ENCODE data around the gene CHAF1A.
A peak's percentile ranks its signal among the peaks of the same experiment; 100 is the strongest.

The CHAF1A gene

DNA sequence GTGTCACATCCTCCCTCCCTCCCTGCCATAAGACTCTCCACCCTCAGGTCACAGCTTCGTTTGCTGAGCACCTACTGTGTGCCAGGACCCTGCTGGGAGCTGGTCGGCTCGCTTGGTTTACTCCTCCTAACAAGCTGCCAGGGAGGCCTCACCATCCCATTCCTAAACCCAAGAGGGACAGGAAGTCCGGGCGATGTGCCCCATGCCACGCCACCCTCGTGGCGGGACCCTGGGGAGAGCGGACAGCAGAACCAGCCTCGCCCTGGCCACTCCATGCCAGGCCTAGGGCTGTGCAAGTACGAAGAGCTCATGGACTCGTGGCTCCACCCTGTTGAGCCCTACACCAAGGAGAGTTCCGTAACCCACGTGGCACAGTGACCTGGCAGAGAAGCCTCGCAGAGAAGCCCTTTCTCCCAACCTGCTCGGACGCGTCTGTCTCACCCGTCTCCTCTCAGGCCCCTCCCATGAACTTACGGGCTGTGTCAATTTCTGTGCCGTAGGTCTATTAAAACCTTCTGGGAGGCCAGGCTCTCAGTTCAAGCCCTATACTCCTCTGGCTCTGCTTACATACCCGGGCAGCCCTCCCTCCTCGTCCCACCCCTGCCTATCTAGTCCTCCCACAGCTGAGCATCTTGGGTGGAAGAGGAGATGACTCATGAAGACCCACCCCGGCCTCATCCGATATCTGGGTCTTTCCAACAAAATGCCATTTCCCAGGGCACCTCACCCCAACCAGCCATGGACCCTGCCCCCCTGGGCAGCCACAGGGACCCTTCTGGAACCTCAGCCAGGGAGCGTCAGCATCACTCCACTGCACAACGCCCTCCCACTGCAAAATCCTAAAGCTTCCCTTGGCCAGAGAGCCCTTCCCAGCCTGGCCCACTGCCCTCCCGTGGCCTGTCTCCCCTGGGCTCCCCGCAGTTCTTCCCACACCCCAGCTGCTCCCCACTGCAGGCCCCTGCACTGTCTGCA, 52.6 kb downstream of the CHAF1A start (continued):
- TF ChIP-seq, protein P1, sequence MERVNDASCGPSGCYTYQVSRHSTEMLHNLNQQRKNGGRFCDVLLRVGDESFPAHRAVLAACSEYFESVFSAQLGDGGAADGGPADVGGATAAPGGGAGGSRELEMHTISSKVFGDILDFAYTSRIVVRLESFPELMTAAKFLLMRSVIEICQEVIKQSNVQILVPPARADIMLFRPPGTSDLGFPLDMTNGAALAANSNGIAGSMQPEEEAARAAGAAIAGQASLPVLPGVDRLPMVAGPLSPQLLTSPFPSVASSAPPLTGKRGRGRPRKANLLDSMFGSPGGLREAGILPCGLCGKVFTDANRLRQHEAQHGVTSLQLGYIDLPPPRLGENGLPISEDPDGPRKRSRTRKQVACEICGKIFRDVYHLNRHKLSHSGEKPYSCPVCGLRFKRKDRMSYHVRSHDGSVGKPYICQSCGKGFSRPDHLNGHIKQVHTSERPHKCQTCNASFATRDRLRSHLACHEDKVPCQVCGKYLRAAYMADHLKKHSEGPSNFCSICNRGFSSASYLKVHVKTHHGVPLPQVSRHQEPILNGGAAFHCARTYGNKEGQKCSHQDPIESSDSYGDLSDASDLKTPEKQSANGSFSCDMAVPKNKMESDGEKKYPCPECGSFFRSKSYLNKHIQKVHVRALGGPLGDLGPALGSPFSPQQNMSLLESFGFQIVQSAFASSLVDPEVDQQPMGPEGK (tag by site-specific recombination; IDR thresholded peaks at IDR 0.05) = peak; percentile 60
- TF ChIP-seq, protein P2, sequence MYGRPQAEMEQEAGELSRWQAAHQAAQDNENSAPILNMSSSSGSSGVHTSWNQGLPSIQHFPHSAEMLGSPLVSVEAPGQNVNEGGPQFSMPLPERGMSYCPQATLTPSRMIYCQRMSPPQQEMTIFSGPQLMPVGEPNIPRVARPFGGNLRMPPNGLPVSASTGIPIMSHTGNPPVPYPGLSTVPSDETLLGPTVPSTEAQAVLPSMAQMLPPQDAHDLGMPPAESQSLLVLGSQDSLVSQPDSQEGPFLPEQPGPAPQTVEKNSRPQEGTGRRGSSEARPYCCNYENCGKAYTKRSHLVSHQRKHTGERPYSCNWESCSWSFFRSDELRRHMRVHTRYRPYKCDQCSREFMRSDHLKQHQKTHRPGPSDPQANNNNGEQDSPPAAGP (tag by site-specific recombination; IDR thresholded peaks at IDR 0.05) = peak; percentile 65
- TF ChIP-seq SP2 (tag by site-specific recombination; IDR thresholded peaks at IDR 0.05) (peak; percentile 34), GLIS2 (tag by site-specific recombination; IDR thresholded peaks at IDR 0.05) (peak; percentile 59)
- TF ChIP-seq, protein P3, sequence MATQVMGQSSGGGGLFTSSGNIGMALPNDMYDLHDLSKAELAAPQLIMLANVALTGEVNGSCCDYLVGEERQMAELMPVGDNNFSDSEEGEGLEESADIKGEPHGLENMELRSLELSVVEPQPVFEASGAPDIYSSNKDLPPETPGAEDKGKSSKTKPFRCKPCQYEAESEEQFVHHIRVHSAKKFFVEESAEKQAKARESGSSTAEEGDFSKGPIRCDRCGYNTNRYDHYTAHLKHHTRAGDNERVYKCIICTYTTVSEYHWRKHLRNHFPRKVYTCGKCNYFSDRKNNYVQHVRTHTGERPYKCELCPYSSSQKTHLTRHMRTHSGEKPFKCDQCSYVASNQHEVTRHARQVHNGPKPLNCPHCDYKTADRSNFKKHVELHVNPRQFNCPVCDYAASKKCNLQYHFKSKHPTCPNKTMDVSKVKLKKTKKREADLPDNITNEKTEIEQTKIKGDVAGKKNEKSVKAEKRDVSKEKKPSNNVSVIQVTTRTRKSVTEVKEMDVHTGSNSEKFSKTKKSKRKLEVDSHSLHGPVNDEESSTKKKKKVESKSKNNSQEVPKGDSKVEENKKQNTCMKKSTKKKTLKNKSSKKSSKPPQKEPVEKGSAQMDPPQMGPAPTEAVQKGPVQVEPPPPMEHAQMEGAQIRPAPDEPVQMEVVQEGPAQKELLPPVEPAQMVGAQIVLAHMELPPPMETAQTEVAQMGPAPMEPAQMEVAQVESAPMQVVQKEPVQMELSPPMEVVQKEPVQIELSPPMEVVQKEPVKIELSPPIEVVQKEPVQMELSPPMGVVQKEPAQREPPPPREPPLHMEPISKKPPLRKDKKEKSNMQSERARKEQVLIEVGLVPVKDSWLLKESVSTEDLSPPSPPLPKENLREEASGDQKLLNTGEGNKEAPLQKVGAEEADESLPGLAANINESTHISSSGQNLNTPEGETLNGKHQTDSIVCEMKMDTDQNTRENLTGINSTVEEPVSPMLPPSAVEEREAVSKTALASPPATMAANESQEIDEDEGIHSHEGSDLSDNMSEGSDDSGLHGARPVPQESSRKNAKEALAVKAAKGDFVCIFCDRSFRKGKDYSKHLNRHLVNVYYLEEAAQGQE (tag by site-specific recombination; IDR thresholded peaks at IDR 0.05) = no peak

DNA sequence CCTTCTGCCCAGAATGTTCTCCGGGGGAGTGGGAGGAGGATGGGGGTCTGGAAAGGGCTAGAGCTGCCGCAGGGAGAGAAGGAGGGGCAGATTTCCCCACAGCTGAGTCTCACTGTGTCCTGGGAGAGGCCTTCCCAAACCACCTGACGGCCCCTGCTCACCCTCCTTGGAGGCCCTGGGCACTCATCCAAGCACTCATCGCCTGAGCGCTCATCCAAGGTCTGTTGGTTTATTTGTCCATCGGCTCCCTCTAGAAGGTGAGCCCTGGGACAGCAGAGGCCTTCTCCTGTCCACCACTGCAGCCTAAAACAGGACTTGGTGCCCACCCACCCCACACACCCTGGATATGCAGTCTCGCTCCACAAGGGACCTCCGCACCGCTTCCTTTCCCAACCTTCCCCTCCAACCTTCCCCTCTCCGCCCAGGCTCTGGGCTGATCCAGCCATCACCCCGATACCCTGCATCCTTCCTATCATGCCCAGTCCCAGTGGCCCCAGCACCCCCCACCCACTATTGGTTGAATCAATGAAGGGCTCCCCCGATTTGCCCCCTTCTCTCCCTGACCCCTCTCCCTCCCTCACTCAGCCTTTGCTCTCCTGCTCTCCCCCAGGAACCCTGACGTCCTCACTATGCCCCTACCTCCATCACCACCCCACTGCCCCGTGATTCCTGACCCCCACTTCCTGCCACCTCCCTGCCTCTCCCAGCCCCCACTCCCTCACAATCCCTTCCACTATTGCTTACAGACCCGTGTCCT, 53.5 kb downstream of the CHAF1A start:
- ChIA-PET POLR2A (interaction anchor here (0.6 to 4.9 kb wide), 7 partner anchors 9 to 22 kb away, joined by 3 to 23 read pairs (median 4); partner anchors contain the start of gene HDGFL2), CTCF (interaction anchor here (0.5 to 1.5 kb wide), 5 partner anchors 10 to 189 kb away, joined by 3 to 5 read pairs (median 4); no protein-coding TSS in a partner anchor)
- H3K4me3 ChIP-seq (ENCODE audit: low read depth, low read length) = peak overlapping the region; percentile 60; the same call in 1 of the 2 replicates
- H3K27ac ChIP-seq (ENCODE audit: extremely low read depth, low read depth, low read length) = peak overlapping the region; percentile 67
- peaks cover 8 to 40% of the 10 kb centered on the region in 2 experiments; a peak in 2 of 3 replicates for H3K36me3 ChIP-seq (ENCODE audit: control insufficient read depth in 2 of 2, insufficient read depth in 1 of 2, low read length in 2 of 2)
- peaks cover 7% of the 10 kb centered on the region for H3K4me1 ChIP-seq (ENCODE audit: control insufficient read depth, insufficient read depth, low read length)
- H3K9me3 ChIP-seq (ENCODE audit: control insufficient read depth, insufficient read depth, low read depth, low read length) = no peaks in the 10 kb centered on the region
- TF ChIP-seq ZXDB (tag by site-specific recombination; IDR thresholded peaks at IDR 0.05) (peak; percentile 99), ZNF155 (tag by site-specific recombination; IDR thresholded peaks at IDR 0.05) (no peak), ZNF658 (tag by site-specific recombination; IDR thresholded peaks at IDR 0.05) (no peak), ZNF239 (tag by site-specific recombination; IDR thresholded peaks at IDR 0.05) (peak; percentile 42; the same call in 1 of the 2 replicates), SCRT2 (tag by site-specific recombination; IDR thresholded peaks at IDR 0.05) (peak; percentile 69), WT1 (tag by site-specific recombination; IDR thresholded peaks at IDR 0.05) (no peak), GLIS2 (tag by site-specific recombination; IDR thresholded peaks at IDR 0.05) (peak; percentile 10; the same call in 1 of the 2 replicates), BCL11A (tag by site-specific recombination; IDR thresholded peaks at IDR 0.05; ENCODE audit: low read depth) (0 out of 2 replicates have a peak, but pooled peaks have one; percentile 34)
- TF ChIP-seq, protein P3 (tag by site-specific recombination; IDR thresholded peaks at IDR 0.05) = 0 out of 2 replicates have a peak, but pooled peaks have one; percentile 16
- TF ChIP-seq, protein P4, sequence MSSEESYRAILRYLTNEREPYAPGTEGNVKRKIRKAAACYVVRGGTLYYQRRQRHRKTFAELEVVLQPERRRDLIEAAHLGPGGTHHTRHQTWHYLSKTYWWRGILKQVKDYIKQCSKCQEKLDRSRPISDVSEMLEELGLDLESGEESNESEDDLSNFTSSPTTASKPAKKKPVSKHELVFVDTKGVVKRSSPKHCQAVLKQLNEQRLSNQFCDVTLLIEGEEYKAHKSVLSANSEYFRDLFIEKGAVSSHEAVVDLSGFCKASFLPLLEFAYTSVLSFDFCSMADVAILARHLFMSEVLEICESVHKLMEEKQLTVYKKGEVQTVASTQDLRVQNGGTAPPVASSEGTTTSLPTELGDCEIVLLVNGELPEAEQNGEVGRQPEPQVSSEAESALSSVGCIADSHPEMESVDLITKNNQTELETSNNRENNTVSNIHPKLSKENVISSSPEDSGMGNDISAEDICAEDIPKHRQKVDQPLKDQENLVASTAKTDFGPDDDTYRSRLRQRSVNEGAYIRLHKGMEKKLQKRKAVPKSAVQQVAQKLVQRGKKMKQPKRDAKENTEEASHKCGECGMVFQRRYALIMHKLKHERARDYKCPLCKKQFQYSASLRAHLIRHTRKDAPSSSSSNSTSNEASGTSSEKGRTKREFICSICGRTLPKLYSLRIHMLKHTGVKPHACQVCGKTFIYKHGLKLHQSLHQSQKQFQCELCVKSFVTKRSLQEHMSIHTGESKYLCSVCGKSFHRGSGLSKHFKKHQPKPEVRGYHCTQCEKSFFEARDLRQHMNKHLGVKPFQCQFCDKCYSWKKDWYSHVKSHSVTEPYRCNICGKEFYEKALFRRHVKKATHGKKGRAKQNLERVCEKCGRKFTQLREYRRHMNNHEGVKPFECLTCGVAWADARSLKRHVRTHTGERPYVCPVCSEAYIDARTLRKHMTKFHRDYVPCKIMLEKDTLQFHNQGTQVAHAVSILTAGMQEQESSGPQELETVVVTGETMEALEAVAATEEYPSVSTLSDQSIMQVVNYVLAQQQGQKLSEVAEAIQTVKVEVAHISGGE (tag by site-specific recombination; conservative IDR thresholded peaks at IDR 0.05; ENCODE audit: low read depth) = 0 out of 2 replicates have a peak, but pooled peaks have one; percentile 1
- TF ChIP-seq, protein P5, sequence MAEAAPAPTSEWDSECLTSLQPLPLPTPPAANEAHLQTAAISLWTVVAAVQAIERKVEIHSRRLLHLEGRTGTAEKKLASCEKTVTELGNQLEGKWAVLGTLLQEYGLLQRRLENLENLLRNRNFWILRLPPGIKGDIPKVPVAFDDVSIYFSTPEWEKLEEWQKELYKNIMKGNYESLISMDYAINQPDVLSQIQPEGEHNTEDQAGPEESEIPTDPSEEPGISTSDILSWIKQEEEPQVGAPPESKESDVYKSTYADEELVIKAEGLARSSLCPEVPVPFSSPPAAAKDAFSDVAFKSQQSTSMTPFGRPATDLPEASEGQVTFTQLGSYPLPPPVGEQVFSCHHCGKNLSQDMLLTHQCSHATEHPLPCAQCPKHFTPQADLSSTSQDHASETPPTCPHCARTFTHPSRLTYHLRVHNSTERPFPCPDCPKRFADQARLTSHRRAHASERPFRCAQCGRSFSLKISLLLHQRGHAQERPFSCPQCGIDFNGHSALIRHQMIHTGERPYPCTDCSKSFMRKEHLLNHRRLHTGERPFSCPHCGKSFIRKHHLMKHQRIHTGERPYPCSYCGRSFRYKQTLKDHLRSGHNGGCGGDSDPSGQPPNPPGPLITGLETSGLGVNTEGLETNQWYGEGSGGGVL (tag by site-specific recombination; IDR thresholded peaks at IDR 0.05) = peak; percentile 80

All from HEK293 (cell line).